HT-29 (cell line): Measurements from ENCODE around the gene RAB5IF. TPM values are rescaled to one million over a fixed set of nuclear protein-coding genes. Genes with fewer than 3 reads are reported as not detected.
"Not testable (repeated sequence)": the region's sequence is repeated elsewhere in the genome, so short reads cannot be mapped to it uniquely, and the experiment has no call there.

Experiments used
- DNase-seq: peaks from one replicate; pipeline ENCODE4 v3.0.0-alpha.2; 2015; ENCODE audit warnings: low spot score
- total RNA-seq: library from RNA; depleted of rRNA; stranded (reverse); fragments of >200 nt; shearing (Covaris generic); gene quantifications from 2 replicates; pipeline ENCODE4 v1.2.3, GENCODE V29; 2014

The RAB5IF gene
- total RNA-seq, 1 experiment from 2014 or later, result 255 TPM

DNA sequence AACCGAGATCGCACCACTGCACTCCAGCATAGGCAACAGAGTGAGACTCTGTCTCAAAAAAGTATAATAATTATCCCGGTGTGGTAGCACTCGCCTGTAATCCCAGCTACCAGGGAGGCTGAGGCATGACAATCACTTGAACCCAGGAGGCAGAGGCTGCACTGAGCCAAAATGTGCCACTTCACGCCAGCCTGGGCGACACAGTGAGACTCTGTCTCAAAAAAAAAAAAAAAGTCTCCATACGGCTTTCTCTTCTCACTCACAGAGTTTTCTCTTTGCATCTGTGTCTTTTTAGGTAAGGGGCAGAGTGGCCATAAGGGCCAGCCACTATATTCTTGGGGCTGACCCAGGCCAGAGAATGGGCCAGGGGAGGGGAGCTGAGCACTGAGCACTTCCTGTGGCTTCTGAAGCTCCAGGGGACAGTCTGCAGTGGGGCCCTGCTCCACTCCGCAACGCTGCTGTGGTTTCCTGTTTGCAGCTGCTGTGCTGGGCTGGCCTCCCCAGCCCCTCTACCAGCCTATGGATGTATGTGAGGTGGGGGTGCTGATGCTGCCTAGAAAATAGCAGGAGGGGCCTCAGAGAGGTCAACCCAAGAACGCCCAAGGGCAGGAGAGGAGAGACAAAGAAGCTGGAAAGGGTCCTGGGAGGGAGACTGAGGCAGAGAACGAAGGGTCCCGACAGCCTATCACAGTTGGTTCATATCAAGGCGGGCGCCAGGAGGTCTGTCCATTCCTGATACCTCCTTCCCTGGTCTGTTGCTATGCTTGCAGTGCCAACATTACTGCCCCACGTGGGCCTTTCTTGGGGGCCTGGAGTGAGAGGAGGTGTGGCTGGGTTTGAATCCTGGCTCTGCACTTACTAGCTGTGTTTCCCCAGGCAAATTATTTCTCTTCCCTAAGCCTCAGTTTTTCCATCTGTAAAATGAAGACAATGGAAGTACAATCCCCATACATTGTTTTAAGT is 24.4 kb downstream of the RAB5IF start:
- no peak for DNase-seq

DNA sequence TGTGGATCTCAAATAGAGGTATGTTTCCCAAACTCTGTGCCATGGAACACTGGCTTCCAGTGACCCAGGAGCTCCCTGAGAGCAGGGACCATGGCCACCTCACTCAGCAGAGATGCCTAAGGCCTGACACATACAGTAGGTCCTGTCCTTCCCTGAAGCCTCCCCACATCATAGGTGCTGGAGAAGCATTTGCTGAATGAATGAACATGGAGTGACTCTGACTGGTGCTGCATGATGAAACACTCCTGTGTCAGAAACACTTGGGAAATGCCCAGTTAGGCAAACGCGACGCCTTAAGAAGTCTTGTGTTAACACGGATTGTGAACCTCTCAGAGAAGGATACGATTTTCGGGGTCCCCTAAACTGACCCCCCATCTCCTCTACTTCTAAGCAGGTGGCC is 26.1 kb downstream of the RAB5IF start:
- DNase-seq, result no peak

DNA sequence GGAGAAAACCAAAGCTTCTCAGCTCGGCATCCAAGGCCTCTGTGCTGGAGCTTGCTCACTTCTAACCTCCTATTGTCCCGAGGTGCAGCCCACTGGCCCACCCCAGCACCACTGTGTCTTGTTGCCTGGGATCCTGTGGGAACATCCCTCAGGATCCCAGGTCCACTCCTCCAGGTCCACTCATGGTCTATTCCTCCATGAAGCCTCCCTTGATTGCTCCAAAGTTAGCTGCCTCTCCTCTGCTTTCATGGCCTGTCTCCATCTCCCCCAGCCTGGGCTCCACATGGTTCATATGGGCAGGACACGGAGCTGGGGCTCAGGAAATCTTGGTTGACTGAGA is 26.5 kb downstream of the RAB5IF start:
- DNase-seq, result no peak

DNA sequence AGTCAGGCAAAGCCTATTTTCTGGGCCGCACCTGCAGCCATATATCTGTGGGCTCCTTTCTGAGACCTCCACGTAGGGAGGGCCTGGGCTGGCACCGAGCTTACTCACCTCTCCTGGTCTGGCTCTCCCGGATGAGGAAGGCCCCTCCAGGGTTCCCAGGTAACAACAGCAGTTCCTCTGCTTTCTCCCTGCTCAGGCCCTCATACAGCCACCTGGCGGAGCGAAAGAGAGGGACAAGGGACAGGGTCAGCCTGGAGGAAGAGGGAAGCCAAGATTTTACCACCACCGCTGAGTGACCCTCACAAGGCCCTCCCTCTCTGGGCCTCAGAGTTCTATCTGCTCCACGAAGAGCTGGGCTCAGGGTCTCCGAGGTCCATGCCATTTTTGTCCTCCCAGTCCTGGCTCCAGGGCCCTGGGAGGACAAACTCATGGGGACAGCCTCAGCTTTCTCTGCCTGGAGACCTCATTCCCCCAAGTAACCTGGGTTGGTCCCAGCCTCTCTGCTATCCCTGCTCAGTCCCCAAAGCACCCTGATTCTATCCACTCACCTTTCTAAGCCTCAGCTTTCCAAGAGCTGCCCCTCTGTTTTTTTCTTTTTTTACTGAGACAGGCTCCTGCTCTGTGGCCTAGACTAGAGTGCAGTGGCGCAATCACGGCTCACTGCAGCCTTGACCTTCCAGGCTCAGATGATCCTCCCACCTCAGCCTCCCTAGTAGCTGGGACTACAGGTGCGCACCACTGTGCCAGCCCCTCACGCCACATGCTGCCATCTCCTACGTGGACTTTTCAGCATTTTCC is 27.1 kb downstream of the RAB5IF start:
- peak; percentile 47 for DNase-seq

DNA sequence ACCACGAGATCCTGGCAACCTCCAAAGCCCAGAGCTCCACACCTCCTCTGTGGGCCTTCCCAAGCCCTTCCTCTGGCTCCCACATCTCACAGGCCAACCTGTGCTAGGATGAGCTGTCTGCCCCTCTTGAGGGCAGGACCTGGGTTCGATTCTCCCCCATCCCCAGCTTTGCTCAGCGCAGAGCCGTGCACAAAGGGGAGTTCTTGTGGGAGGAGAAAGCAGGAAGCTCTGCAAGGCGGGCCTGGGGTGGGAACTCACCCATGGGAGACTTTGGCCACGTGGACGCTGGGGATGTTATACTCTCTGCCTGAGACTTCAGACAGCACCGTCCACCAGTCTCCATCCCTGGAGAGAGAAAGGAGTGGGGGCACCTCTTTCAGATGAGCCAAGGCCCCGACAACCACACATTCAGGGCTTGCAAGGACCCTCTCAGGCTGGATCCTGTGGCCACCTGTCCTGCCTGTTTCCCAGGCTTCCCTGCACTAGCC is 27.8 kb downstream of the RAB5IF start:
- no peak for DNase-seq

DNA sequence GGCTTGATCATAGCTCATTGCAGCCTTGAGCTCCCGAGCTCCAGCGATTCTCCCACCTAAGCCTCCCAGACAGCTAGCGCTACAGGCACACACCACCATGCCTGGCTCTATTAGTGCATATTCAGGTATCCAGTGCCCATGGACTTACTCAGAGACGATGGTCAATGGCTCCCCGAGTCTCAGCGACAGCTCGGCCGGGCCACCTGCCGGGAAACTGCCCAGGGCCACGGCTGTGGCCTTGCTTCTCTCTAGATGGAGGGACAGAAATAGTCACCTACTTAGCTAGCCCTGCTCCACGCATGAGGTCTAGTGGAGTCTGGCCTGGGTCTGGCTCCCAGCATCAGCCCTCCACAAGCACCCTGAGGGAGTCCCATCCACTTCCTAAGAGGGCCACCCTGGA is 28.8 kb downstream of the RAB5IF start:
- DNase-seq, result no peak

DNA sequence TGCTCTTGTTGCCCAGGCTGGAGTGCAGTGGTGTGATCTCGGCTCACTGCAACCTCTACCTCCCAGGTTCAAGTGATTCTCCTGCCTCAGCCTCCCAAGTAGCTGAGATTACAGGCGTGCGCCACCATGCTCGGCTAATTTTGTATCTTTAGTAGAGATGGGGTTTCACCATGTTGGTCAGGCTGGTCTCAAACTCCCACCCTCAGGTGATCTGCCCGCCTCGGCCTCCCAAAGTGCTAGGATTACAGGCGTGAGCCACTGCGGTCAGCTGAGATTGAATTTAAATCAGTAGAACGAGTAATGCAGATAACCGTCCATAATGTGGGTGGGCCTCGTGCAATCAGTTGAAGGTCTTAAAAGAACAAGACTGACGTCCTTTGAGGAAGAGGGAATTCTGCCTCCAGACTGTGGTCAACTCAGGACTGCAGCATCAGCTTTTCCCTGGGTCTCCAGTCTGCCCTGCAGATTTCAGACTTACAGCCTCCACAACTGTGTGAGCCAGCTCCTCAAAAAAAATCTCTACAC is 33.4 kb downstream of the RAB5IF start:
- not testable (repeated sequence) for DNase-seq

DNA sequence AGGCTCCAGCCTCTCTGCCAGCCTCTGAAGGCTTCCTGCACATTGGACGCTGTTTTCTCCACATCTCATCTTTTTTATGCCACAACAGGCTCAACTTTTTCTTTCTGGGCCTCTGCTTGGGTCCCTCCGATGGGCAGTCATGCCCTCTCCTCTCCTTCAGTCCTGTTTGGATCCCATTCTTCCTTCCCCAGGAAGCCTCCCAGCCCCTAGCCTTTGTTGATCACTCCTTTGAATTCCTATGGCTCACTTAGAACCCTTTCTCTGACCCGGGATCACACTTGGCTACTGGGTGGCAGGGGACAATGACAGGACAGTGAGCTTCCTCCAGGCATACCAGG is 35.9 kb downstream of the RAB5IF start:
- DNase-seq, result no peak

DNA sequence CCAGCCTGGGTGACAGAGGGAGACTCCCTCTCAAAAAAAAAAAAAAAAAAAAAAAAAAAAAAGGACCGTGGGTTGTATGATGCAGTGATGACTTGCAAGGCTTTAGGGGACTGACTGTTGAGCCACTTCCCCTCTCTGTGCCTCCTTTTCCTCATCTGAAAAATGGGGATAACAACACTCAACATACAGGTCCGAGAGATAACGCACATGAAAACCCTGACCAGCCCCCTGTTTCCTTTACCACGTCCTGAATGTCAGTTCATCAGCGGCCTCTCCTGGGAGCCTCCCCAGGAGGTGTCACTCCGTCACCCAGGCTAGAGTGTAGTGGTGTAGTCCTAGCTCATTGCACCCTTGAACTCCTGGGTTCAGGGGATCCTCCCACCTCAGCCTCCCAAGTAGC is 36.6 kb downstream of the RAB5IF start:
- no peak for DNase-seq

DNA sequence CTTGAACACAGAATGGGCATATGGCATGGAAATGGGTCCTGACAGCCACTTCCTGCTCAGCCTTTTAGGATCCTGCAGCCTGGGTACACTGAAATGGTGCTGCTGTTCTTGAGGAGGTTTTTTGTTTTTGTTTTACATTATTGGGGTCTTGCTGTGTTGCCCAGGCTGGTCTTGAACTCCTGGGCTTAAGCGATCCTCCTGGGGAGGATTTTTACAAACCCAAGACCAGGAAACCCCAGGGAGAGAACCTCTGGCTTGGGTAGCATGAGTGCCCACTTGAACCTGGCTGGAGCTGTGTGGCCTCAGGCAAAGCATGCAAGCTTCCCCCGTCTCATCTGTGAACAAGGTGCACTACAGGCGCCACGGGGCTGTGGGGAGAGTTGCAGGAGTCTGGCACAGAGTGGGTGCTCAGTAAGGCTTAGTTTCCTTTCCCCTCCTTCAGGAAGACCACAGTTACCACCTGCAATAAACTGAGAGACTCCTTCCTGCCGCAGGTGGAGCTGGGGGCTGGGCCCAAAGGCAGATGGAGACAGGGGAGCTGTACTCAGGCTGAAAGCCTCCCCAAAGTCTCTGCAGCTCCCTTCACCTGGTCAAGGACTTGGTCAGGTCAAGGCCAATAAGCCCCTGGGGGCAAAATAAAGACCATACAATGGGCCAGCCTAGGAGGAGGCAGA is 38.6 kb downstream of the RAB5IF start:
- DNase-seq, result no peak

DNA sequence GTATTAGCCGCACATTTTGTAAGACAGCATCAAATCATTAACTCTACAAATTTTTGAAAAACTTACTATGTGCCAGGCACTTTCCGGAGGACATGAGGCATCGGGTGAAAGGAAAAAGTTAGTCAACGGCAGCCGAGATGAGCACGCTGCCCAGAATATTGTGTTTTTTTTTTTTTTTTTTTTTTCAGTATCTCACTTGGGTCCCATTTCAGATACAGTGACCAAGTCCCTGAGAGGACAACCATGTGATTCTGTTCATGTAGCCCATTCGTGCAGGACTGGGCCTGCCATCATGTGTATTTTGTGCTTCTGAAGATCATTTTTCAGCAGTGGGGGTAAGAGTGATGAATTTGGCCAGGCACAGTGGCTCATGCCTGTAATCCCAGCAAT is 39.1 kb downstream of the RAB5IF start:
- no peak for DNase-seq

DNA sequence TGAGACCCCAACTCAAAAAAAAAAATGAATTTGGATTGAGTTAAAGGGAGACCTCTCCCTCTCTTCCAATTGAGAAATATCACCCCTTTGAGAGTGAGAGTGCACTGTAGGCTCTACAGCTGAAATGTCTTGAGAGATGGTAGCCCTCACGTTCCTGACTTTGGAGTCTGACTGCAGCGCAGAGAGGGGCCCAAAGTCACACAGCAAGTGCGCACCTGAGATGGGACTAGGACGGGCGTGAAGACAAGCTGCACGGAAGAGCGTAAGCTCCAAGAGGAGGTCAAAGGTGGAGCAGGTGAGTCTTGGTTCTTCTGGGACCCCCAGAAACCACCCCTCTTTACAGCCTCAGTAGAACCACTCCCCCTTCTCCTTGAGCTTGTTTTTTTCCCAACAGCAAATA is 39.8 kb downstream of the RAB5IF start:
- no peak for DNase-seq

DNA sequence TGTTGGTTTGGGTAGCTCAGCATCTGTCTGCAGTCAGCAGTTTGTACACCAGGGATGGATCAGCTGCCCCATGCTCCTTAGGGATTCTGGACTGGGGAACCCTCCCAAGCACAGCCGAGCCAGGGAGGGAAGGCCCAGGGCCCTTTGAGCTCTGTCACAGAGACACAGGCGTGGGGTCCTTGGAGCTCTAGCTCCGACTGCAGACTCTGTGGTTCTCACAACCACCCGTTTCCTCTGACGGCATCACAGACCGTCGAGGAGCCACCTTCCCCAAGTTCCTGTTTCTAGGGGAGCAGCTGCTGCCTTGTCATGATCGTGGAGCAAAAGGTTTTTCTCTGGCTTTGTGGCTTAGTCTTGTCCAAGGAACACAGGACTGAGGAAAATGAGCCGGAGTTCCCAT is 40.4 kb downstream of the RAB5IF start, which contains the start of gene SLA2:
TSS of gene SLA2 (minus strand) at position 199 of the 400 bp plus-strand sequence. CDS start 4,861 bp downstream, outside the sequence.
- no peak for DNase-seq

DNA sequence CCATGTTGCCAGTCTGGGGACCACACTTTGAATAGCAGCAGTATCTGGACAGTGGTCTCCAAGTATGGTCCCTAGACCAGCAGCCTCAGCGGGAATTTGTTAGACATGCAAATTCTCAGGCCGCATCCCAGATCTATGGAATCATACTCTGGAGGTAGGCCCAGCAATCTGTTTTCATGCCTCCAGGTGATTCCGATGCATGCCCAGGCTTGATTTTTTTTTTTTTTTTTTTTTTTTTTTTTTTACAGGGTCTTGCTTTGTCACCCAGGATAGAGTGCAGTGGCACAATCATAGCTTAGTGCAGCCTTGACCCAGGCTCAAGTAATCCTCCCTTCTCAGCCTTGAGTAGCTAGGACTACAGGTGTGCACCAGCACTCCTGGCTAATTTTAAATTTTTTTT is 41.1 kb downstream of the RAB5IF start:
- no peak for DNase-seq

DNA sequence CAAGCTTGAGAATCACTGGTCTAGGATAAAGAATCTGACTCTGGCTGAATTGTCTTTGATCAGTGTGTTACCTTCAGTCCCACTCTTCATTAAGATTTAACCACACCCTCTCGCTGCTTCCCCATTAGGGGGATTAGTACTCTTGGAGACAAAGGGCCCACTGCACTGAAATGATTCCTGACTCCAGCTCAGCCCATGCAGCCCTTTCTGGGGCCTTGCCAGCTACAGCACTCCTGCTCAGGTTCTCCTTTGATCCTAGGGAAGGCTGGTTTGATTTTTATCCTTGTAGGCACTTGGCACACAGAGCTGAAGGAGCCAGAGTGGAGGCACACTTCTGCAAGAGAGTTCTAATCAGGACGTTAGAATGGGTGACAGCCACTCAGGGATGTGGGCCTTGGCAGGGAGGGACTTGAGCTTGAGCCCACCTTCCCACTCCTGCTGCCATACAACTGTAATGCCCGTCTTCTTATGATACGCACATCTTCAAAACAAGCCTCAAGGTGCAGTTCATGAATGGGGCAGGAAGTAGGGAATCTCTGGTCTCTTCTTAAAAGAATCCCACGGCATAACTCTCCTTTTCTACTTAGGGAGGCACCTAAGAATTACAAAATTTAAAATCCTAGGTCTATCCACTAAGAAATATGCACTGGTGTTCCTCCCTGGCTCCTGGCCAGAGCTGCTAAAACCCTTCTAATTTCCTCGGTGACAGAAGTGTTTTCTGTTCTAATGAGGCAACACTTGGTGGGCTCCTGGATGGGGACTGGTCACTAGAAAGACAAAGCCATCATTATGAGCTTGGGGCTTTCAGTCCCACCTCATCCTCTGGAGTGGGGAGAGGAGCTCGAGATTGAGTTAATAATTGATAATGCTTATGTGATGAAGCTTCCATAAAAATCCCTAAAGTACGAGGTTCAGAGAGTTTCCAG is 41.9 kb downstream of the RAB5IF start:
- no peak for DNase-seq

DNA sequence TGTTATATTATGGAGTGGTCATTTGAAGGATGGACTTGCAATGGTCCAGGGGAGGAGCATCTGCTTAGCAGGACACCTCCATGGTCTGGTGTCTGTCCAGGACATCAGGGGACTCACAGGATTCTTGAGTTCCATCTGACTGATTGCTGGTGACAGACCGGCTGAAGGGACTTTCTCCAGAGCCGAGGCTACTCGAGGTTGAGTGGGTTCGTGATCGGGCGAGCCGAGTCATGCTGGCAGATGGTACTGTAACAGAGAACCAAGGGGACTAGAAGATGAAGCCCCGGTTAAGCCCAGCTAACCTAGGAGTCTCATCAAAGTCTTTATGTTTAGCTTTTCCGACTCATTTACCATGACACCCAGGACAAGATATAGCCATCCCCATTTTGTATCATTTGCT is 47.9 kb downstream of the RAB5IF start:
- DNase-seq, result no peak

DNA sequence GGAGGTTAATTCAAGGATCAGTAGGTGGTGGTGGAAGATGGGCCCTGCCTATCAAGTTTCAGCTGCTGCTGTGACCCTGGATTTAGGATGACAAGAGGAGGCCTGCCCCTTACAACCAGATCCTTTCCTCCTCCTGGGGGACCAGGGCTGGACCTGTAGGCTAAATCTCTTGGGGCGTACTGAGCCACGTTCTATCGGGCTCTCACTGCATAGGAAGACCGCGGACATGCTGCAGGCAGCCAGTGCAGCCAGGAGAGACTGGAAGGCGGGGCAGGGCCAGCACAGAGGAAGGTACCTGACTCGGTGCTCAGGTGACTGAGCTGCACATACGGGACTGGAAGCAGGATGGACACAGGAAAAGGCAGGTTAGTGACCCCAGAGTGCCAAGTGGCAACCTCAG is 48.9 kb downstream of the RAB5IF start:
- DNase-seq, result no peak

DNA sequence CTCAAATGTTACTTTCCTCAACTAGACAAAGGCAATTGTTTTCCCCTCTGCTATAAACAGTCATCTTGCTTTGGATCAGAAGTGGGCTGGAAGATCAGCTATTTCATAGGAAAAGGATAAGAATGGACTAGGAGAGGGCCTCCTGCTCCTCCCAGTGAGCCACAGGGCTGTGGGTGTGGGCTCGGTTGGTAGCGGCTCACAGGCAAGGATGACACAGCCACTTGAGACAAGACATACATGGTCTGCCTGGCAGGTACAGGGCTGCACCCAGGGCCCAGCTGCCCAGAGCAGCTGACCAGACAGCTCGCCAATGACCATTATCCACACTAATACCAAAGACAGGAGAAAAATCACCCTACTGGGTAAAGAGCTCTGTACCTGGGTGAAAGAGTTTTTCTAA is 49.4 kb downstream of the RAB5IF start:
- no peak for DNase-seq

DNA sequence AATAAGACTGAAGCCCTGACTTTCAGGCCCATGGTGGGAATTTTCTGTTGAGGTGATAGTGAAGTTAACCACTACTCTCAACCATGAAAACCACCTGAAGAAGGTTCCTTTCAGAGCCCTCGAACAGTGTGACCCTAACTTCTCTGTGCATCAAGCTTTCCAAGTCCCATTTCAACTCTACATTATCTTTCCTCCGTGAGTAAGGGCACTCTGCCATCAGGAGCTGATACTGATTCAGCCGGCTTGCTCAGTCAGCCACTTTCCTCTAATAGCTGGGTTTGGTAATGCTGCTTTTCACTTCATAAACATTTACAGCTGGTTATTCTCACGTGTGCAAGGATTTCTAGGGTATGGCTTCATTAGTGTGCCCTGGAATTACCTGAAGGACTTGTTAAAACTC is 51.2 kb downstream of the RAB5IF start:
- DNase-seq, result no peak

DNA sequence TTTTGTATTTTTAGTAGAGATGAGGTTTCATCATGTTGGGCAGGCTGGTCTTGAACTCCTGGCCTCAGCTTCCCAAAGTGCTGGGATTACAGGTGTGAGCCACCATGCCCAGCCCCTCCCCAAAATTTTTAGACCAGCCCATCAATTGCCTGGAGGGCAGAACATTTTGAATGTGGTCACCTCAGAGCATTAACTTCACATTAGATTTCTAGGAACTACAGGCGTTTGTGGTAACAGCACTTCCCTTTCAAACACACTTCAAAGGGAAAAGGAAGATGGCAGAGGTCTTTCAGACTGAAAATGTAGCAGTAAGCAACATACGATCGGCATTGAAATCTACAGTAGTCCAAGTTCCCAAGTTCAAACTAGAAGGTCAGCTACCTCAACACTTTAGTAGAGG is 52.7 kb downstream of the RAB5IF start:
- DNase-seq, result no peak
